Mucosa of descending colon (tissue), 3 donors: Measurements from ENCODE around the gene ZBTB7C. TPM values are rescaled to one million over a fixed set of nuclear protein-coding genes. Genes with fewer than 3 reads are reported as not detected.
A peak's percentile ranks its signal among the peaks of the same experiment; 100 is the strongest.

ENCODE experiments used
- ATAC-seq: fragments of 200-7000 bp; cut with Tn5 transposase; one replicate; pipeline ENCODE4 v1.9.1; 2020; ENCODE audit warnings: mild to moderate bottlenecking, moderate library complexity
- DNase-seq, 3 donors: peaks; one replicate each; pipeline ENCODE4 v3.0.0-alpha.2; 2020
- H3K36me3 ChIP-seq: fragments of 200-600 bp; one replicate; pipeline ENCODE4 v1.8.0; 2021; ENCODE audit warnings: low read depth, mild to moderate bottlenecking
- H3K4me1 ChIP-seq: fragments of 200-600 bp; one replicate; pipeline ENCODE4 v1.8.0; 2021; ENCODE audit warnings: low read depth, mild to moderate bottlenecking
- H3K4me3 ChIP-seq: fragments of 200-600 bp; one replicate; pipeline ENCODE4 v1.8.0; 2021; ENCODE audit warnings: mild to moderate bottlenecking
- H3K9me3 ChIP-seq: fragments of 200-600 bp; one replicate; pipeline ENCODE4 v1.8.0; 2021; ENCODE audit warnings: mild to moderate bottlenecking
- CTCF ChIP-seq: fragments of 200-600 bp; IDR thresholded peaks from one replicate; pipeline ENCODE4 v1.8.0; 2022; ENCODE audit warnings: antibody characterized with exemption, mild to moderate bottlenecking
- intact Hi-C, 2 donors: fragments of 100-400 bp; cut with DNase I in 1 of 2; cut with micrococcal nuclease in 1 of 2; formaldehyde crosslinking; loops; one replicate each; pipeline versions ENCODE4 v1.11.0 to v1.11.1; 2022; cut with DNase I, micrococcal nuclease
- total RNA-seq, 3 donors: library from RNA; stranded (reverse); fragmentation: NEBNext Ultra II Directional in 2 of 3; extraction: Animal tissue kit (Norgen Biotek cat#: 25700) in 2 of 3; gene quantifications; one replicate each; pipeline versions ENCODE4 v1.2.1 to v1.2.4, GENCODE V29; 2021 to 2023
- donor health status: DM: no; HTN: no; CAD: no; lungs with moderate emphysema.
- donor health status: DM: no; HTN: no; CAD: no.
- donor health status: DM: no; HTN: yes; CAD: no.

The ZBTB7C gene
- total RNA-seq, 3 donors from 2014 or later, result 20.8 to 56.6 (median 38.2) TPM

GRCh38 chr18:48010264-48010663, 398.9 kb downstream of the ZBTB7C start:
- H3K4me3 ChIP-seq, result no peak overlapping the region
- no peaks in the 10 kb centered on the region for H3K36me3 ChIP-seq
- H3K9me3 ChIP-seq, result no peaks in the 10 kb centered on the region
- ATAC-seq, result no peak
- H3K4me1 ChIP-seq, result no peaks in the 10 kb centered on the region
- intact Hi-C loops, result no loop called here
- no peak for TF ChIP-seq CTCF
- no peak for DNase-seq

- intact Hi-C loops, result no loop called here
- TF ChIP-seq CTCF, result no peak
- ATAC-seq, result peak; percentile 14
- H3K4me3 ChIP-seq, result no peak overlapping the region
- H3K9me3 ChIP-seq, result no peaks in the 10 kb centered on the region
- DNase-seq, result no peak
- H3K36me3 ChIP-seq, result no peaks in the 10 kb centered on the region
- H3K4me1 ChIP-seq, result no peaks in the 10 kb centered on the region
Measured at GRCh38 chr18:48009116-48009745, 400.0 kb downstream of the ZBTB7C start.

GRCh38 chr18:48007955-48008701, 401.1 kb downstream of the ZBTB7C start:
- H3K4me3 ChIP-seq, result no peak overlapping the region
- peaks cover 4% of the 10 kb centered on the region for H3K4me1 ChIP-seq
- ATAC-seq (peak; percentile 85), DNase-seq (peak; percentile 72 to 84 (median 79))
- peak; percentile 68 for TF ChIP-seq CTCF
- no peaks in the 10 kb centered on the region for H3K36me3 ChIP-seq
- intact Hi-C loops, result no loop called here
- no peaks in the 10 kb centered on the region for H3K9me3 ChIP-seq

- H3K36me3 ChIP-seq, result no peaks in the 10 kb centered on the region
- no peak for TF ChIP-seq CTCF
- H3K9me3 ChIP-seq, result no peaks in the 10 kb centered on the region
- no peak overlapping the region for H3K4me3 ChIP-seq
- DNase-seq, result no peak
- peaks cover 9% of the 10 kb centered on the region for H3K4me1 ChIP-seq
- intact Hi-C loops, result no loop called here
- ATAC-seq, result no peak
Measured at GRCh38 chr18:48007381-48007780, 401.8 kb downstream of the ZBTB7C start.

- H3K36me3 ChIP-seq, result no peaks in the 10 kb centered on the region
- intact Hi-C loops, result no loop called here
- peaks cover 9% of the 10 kb centered on the region for H3K4me1 ChIP-seq
- H3K4me3 ChIP-seq, result no peak overlapping the region
- DNase-seq (no peak), ATAC-seq (no peak)
- H3K9me3 ChIP-seq, result no peaks in the 10 kb centered on the region
- no peak for TF ChIP-seq CTCF
Measured at GRCh38 chr18:48006415-48007175, 402.6 kb downstream of the ZBTB7C start.
